ENCODE data around the gene TRUB2. TPM values are rescaled to one million over a fixed set of nuclear protein-coding genes. Genes with fewer than 3 reads are reported as not detected.
"Not testable (repeated sequence)": the region's sequence is repeated elsewhere in the genome, so short reads cannot be mapped to it uniquely, and the experiment has no call there.

The TRUB2 gene
- total RNA-seq, 6 experiments from 2014 or later: 16.7 to 35.5 (median 24.5) TPM

GRCh38 chr9:128339761-128340690 is 17.8 kb upstream of the TRUB2 start, which contains the start of gene SLC27A4:
Gene SLC27A4 (plus strand): TSS chr9:128340527. CDS start chr9:128343133, 2,606 bp downstream.
- Histone ChIP-seq H3K27me3 (no peaks in the 10 kb centered on the region), H3K9me3 (no peaks in the 10 kb centered on the region), H3K4me3 (peak within 1 kb of the TSS; percentile 69 to 82 (median 74)), H3K36me3 (peaks cover 0 to 18% (median 2%) of the 10 kb centered on the region in 4 donors), H3K4me1 (peaks cover 0 to 6% (median 0%) of the 10 kb centered on the region in 4 donors), H3K27ac (peak within 1 kb of the TSS; percentile 57 to 64 (median 61))
- DNase-seq (peak; percentile 87 to 90 (median 90)), ATAC-seq (peak; percentile 87 to 94 (median 90))
- intact Hi-C loops (cut with DNase I): loop anchor here (10.0 kb wide), 1 partner anchor 45 kb away; no protein-coding TSS in a partner anchor
- 9% methylated on average over 24 of the region's 75 CpGs for WGBS (ENCODE audit: insufficient coverage, low coverage, low lambda C conversion rate, missing lambda C conversion rate)
- TF ChIP-seq CTCF (IDR thresholded peaks at IDR 0.05): no peak
- TF ChIP-seq POLR2A (IDR thresholded peaks at IDR 0.05): peak; percentile 56

- H3K4me1 ChIP-seq; H3K27me3 ChIP-seq; H3K9me3 ChIP-seq; DNase-seq; H3K36me3 ChIP-seq; intact Hi-C loops (cut with DNase I); H3K4me3 ChIP-seq; H3K27ac ChIP-seq; ATAC-seq: not testable (repeated sequence)
- 69% methylated on average over 5 of the region's 15 CpGs for WGBS (ENCODE audit: insufficient coverage, low coverage, low lambda C conversion rate, missing lambda C conversion rate)
These were observed 16.8 kb upstream of the TRUB2 start for GRCh38 chr9:128338852-128339614.

GRCh38 chr9:128337936-128338335 is 15.7 kb upstream of the TRUB2 start:
- intact Hi-C loops (cut with DNase I): no loop called here
- TF ChIP-seq POLR2A (IDR thresholded peaks at IDR 0.05) (no peak), CTCF (IDR thresholded peaks at IDR 0.05) (no peak)
- 90% methylated on average over 6 of the region's 7 CpGs for WGBS (ENCODE audit: insufficient coverage, low coverage, low lambda C conversion rate, missing lambda C conversion rate)
- Histone ChIP-seq H3K4me3 (no peak overlapping the region), H3K27ac (no peak overlapping the region), H3K9me3 (no peaks in the 10 kb centered on the region), H3K36me3 (peaks cover 0 to 3% (median under 1%) of the 10 kb centered on the region in 4 donors), H3K27me3 (no peaks in the 10 kb centered on the region), H3K4me1 (peaks cover 0 to 6% (median 0%) of the 10 kb centered on the region in 4 donors)
- no peak for DNase-seq
- no peak for ATAC-seq

GRCh38 chr9:128335914-128336313 is 13.7 kb upstream of the TRUB2 start:
- Histone ChIP-seq H3K4me1 (peaks cover 0 to under 1% (median 0%) of the 10 kb centered on the region in 4 donors), H3K27me3 (no peaks in the 10 kb centered on the region), H3K27ac (no peak overlapping the region), H3K36me3 (peaks cover 0 to 3% (median 2%) of the 10 kb centered on the region in 4 donors), H3K4me3 (no peak overlapping the region), H3K9me3 (no peaks in the 10 kb centered on the region)
- intact Hi-C loops (cut with DNase I): no loop called here
- 83% methylated on average over 1 of the region's 2 CpGs for WGBS (ENCODE audit: insufficient coverage, low coverage, low lambda C conversion rate, missing lambda C conversion rate)
- TF ChIP-seq CTCF (IDR thresholded peaks at IDR 0.05) (no peak), POLR2A (IDR thresholded peaks at IDR 0.05) (no peak)
- ATAC-seq (no peak), DNase-seq (no peak)
